Calu3 (cell line): ENCODE measurements around the gene KIF5A. TPM values are rescaled to one million over a fixed set of nuclear protein-coding genes. Genes with fewer than 3 reads are reported as not detected.
A peak's percentile ranks its signal among the peaks of the same experiment; 100 is the strongest.

ENCODE experiments used
- BruUV-seq: library from RNA; stranded (reverse); fragments of 400-500 nt; replicated peaks from 2 replicates; lab custom pipeline; 2021; lab: Mats Ljungman, UMichigan
- CTCF ChIA-PET: fragments of 300-600 bp; sonication (Branson Sonifier 250); formaldehyde crosslinking; loops from one replicate; lab custom pipeline; 2022; ENCODE audit warnings: antibody characterized with exemption; lab: Charles Lee
- DNase-seq: peaks from one replicate; pipeline ENCODE4 v3.0.0; 2022
- H3K27ac Mint-ChIP-seq: one replicate; pipeline ENCODE4 v1.8.0; 2022; ENCODE audit warnings: mixed read lengths; ENCODE audit not compliant: unreplicated experiment
- H3K27me3 Mint-ChIP-seq: one replicate; pipeline ENCODE4 v1.8.0; 2022; ENCODE audit warnings: mixed read lengths; ENCODE audit not compliant: unreplicated experiment
- H3K36me3 Mint-ChIP-seq: one replicate; pipeline ENCODE4 v1.8.0; 2022; ENCODE audit warnings: mild to moderate bottlenecking, moderate library complexity, mixed read lengths; ENCODE audit not compliant: insufficient read depth, unreplicated experiment
- H3K4me1 Mint-ChIP-seq: one replicate; pipeline ENCODE4 v1.8.0; 2022; ENCODE audit warnings: mild to moderate bottlenecking, low read depth, mixed read lengths; ENCODE audit not compliant: unreplicated experiment
- H3K4me3 Mint-ChIP-seq: one replicate; pipeline ENCODE4 v1.8.0; 2022; ENCODE audit warnings: mild to moderate bottlenecking, low read depth, moderate library complexity, mixed read lengths; ENCODE audit not compliant: unreplicated experiment
- H3K9me3 Mint-ChIP-seq: one replicate; pipeline ENCODE4 v1.8.0; 2022; ENCODE audit warnings: low read depth, mixed read lengths; ENCODE audit not compliant: unreplicated experiment
- intact Hi-C: fragments of 100-400 bp; cut with micrococcal nuclease; formaldehyde crosslinking; loops from one replicate; pipeline ENCODE4 v1.10.0; 2022; ENCODE audit not compliant: unreplicated experiment
- total RNA-seq: library from RNA; stranded (reverse); gene quantifications from 2 replicates; pipeline ENCODE4 v1.2.3, GENCODE V29; 2022
- TF ChIP-seq, protein P1 (sequence below): fragments of 200-600 bp; IDR thresholded peaks from one replicate; pipeline ENCODE4 v1.8.0; 2022; ENCODE audit warnings: antibody characterized with exemption; ENCODE audit not compliant: unreplicated experiment

The KIF5A gene
- total RNA-seq, 1 experiment from 2014 or later = not detected

DNA sequence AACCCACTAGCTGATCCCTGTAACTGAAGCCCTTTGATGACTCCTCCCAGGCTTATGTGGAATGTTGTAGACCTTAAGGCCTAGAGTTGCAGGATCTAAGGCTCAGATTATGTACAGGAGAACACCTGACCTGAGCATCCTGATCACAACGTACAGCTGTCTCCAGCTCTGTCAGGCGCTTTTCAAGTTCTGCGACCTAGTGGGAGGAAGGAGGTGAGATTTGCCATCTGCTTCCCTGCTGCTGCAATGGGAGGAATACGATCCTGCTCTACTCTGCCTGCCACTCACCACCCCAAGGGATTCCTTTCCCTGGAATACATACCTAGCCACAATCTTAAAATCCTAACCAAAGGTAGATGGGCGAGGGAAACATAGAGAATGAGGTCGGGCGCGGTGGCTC lies 16.7 kb upstream of the KIF5A start:
- no peak for DNase-seq
- no peaks in the 10 kb centered on the region for H3K27me3 Mint-ChIP-seq
- no peak overlapping the region for H3K4me3 Mint-ChIP-seq
- TF ChIP-seq, protein P1, sequence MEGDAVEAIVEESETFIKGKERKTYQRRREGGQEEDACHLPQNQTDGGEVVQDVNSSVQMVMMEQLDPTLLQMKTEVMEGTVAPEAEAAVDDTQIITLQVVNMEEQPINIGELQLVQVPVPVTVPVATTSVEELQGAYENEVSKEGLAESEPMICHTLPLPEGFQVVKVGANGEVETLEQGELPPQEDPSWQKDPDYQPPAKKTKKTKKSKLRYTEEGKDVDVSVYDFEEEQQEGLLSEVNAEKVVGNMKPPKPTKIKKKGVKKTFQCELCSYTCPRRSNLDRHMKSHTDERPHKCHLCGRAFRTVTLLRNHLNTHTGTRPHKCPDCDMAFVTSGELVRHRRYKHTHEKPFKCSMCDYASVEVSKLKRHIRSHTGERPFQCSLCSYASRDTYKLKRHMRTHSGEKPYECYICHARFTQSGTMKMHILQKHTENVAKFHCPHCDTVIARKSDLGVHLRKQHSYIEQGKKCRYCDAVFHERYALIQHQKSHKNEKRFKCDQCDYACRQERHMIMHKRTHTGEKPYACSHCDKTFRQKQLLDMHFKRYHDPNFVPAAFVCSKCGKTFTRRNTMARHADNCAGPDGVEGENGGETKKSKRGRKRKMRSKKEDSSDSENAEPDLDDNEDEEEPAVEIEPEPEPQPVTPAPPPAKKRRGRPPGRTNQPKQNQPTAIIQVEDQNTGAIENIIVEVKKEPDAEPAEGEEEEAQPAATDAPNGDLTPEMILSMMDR = no peak
- no TSS peak for BruUV-seq
- H3K4me1 Mint-ChIP-seq = no peaks in the 10 kb centered on the region
- H3K36me3 Mint-ChIP-seq = peaks cover 78% of the 10 kb centered on the region
- H3K27ac Mint-ChIP-seq = peak overlapping the region; percentile 32
- CTCF ChIA-PET = no interaction called here
- intact Hi-C loops = no loop called here
- no peaks in the 10 kb centered on the region for H3K9me3 Mint-ChIP-seq

DNA sequence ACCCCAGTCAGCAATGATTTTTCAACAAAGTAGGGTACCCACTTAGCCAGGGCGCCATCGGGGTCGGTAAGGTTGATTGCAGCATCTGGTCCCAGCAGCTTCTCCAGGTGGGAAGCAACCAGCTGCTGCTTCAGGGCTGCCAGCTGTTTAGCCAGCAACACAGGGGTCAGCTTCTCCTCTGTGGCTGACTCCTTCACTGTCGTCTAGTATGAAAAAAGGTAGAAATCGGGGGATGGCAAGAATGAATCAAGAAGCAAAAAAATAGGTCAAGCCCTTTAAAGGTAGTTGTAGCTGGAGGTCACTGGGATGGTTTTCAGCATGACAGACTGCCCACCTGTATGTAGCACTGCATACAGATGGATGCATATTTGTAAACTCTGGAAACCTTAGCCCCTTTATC lies 15.6 kb upstream of the KIF5A start:
- no TSS peak for BruUV-seq
- TF ChIP-seq, protein P1 = no peak
- CTCF ChIA-PET = no interaction called here

GRCh38 chr12:57534991-57535543 lies 14.8 kb upstream of the KIF5A start:
- Mint-ChIP-seq H3K27ac (no peak overlapping the region), H3K36me3 (peaks cover 64% of the 10 kb centered on the region), H3K9me3 (no peaks in the 10 kb centered on the region), H3K4me3 (no peak overlapping the region), H3K27me3 (no peaks in the 10 kb centered on the region), H3K4me1 (no peaks in the 10 kb centered on the region)
- CTCF ChIA-PET = interaction anchor here (0.7 kb wide), 1 partner anchor 28 kb away, joined by 3 read pairs; no protein-coding TSS in a partner anchor
- BruUV-seq = no TSS peak
- no peak for DNase-seq
- TF ChIP-seq, protein P1 = no peak
- intact Hi-C loops = no loop called here

More for the DNA sequence above, 15.6 kb upstream of the KIF5A start:
- Mint-ChIP-seq H3K27me3 (no peaks in the 10 kb centered on the region), H3K36me3 (peaks cover 67% of the 10 kb centered on the region), H3K9me3 (no peaks in the 10 kb centered on the region), H3K4me1 (no peaks in the 10 kb centered on the region), H3K27ac (no peak overlapping the region), H3K4me3 (no peak overlapping the region)
- intact Hi-C loops = no loop called here
- no peak for DNase-seq

DNA sequence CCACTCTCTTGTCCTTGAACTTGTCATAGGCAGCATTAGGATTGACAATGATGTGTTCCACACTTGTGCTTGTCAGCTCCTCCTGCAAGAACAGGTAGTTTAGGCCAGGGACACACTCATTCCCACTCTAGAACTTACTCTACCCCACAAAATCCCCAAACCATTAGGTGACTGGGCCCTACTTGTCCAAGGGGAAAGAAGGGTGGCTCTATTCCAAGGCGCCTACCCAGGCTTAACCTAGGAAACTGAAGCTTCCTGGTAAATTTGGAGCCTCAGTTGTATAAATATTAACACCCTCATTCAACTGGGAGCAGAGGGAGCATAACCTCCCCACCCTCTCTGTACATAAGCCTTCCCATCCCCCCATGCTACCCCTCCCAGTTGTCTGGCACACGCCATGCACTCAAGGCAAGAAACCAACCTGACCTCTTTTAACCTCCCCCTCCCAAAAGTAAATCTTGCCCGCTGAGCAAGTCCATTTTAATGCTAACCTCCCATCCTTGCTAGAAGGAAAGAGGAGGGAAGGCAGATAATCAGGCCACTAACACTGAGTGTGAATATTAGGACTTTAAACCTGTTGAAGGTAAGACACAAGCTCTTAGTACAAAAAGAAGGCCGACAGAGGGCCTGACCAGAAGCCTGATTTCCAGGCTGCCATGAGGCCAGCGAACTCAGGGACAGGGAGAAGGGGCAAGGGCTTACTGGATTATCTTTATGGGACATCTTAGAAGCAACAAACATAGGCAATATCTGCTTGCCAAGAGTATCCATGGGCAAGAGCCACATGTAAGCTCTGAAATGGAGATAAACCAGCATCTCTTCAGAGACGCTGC lies 13.9 kb upstream of the KIF5A start:
- Mint-ChIP-seq H3K9me3 (no peaks in the 10 kb centered on the region), H3K4me1 (no peaks in the 10 kb centered on the region), H3K36me3 (peaks cover 55% of the 10 kb centered on the region), H3K4me3 (no peak overlapping the region), H3K27me3 (no peaks in the 10 kb centered on the region), H3K27ac (no peak overlapping the region)
- no peak for DNase-seq
- intact Hi-C loops = no loop called here
- CTCF ChIA-PET = interaction anchor here (0.7 kb wide), 1 partner anchor 60 kb away, joined by 3 read pairs; no protein-coding TSS in a partner anchor
- TF ChIP-seq, protein P1 = no peak
- no TSS peak for BruUV-seq
